HG03039 (cell line): ENCODE results near the gene RNF224.
A peak's percentile ranks its signal among the peaks of the same experiment; 100 is the strongest.

Experiments used
- ATAC-seq: cut with Tn5 transposase; IDR thresholded peaks from one replicate; pipeline ENCODE4 v1.9.1; 2021; ENCODE audit warnings: mild to moderate bottlenecking, moderate library complexity; ENCODE audit not compliant: unreplicated experiment

Gene RNF224

DNA sequence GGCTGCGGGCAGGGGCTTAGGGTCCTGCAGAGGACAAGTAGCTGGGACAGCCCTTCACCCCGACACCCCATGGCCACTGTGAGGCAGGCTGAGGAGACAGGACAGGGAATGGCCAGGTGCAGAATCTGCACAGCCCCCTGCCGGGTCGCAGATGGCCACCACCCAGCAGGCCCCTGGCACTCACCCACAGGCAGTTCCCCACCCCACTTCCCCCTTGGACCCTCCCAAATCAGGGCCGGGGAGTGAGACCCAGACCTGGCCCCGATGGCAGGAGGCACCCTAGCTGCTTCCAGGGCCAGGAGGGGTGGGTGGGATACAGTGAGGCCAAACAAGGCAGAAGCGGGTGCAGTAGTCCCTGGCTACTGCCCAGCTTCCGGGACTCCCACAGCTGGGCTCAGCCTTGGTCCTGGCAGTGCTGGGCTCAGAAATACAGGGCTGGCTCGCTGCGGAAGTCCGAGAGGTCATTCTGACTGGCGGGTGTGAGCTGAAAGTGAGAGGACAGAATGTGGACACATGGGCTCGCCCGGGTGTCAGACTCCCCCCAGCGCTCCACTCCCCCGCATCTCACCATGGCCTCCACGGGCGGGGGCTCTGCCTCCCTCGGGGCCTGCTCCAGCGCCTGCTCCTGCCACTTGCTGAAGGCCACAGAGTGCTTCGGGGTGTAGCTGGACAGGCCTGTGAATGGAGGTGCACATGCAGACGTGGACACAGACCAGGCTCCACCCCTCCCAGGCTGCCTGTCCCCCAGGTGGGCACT is 35.4 kb upstream of the RNF224 start:
- ATAC-seq, result no peak

DNA sequence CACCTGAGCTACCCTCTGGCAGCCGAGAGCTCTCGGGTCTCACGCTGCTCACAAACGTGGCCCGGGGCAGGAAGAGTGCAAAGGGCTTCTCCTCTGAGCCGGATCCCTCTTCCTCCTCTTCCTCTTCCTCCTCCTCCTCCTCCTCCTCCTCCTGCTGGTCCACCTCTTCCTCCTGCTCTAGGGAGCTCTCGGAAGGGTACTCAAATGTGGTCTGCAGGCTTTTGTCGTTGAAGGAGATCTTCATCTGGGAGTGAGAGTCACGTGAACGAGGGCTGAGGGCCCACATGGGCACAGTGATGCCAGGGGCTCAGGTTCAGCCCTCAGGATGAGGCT is 34.9 kb upstream of the RNF224 start:
- ATAC-seq, result no peak

DNA sequence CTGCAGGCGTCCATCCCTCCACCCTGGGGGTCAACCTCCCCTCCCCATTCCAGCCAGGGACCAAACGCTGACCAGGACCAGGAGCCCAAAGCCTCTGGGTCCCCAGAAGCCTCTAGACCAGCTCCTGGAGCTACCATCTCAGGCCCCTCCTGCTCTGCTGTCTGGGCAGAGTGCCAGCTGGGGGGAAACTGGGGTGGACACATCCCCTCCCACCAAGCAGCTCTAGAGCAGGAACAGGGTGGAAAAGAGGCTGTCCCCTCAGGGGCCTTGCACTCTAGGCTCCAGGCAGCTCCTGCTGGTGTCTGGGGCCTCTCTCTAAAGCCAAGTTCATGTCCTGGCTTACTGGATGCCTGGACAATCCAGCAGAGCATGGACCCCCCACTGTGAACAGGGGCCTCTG is 34.4 kb upstream of the RNF224 start:
- no peak for ATAC-seq

DNA sequence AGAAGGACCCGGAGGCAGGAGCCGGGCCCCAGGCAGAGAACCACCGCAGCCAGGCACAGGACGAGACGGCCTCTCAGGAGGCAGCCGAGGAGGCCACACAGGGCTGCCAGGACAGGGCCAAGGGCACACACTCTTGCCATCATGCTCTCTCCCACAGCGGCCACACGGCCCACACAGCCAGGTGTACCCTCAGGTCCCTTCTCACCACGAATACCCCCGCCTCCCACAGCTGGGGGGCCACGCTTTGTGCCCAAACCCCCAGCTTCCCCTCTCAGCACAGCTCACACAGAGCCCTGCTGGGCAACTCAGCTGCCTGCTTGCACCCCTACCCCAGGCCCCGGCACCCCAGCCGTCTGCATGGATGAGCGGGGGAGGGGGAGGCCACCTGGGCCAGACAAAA is 33.5 kb upstream of the RNF224 start:
- no peak for ATAC-seq

DNA sequence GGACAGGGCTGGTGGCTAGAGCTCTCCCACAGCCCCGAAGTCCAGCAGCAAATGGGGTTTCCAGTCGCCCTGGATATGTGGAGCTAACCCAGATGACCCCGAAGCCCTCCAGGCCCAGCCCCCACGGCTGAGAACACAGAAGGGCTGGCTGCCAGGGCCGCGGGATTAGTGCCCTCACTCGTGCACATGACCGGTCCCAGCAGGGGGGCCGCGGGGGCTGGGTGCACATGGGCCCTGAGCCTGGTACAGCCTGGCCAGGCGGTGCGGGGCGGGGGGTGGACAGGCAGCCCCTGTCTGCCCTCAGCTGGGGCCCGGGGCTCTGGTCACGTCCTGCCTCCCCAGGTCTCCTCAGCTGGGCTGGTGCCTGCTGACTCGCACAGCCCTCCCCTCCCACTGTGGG is 32.9 kb upstream of the RNF224 start:
- no peak for ATAC-seq

DNA sequence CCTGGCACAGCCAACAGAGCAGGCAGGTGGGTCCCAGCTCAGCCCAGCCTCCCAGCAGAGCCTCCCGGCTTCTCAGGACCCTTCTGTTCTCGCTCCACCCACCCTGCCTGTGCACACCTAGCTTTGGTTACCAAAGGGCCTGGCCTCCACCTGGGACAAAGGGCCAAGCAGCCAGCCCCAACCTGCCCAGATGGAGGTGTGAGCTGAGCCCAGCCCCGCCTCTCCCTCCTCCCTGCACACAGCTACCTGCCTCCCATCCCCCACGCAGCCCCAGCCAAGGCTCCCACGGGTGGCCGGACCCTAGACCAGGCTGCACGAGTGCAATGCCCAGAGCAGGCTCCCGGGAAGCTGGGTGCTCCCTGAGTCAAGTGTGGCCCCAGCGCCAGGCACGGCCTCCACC is 32.4 kb upstream of the RNF224 start:
- no peak for ATAC-seq

DNA sequence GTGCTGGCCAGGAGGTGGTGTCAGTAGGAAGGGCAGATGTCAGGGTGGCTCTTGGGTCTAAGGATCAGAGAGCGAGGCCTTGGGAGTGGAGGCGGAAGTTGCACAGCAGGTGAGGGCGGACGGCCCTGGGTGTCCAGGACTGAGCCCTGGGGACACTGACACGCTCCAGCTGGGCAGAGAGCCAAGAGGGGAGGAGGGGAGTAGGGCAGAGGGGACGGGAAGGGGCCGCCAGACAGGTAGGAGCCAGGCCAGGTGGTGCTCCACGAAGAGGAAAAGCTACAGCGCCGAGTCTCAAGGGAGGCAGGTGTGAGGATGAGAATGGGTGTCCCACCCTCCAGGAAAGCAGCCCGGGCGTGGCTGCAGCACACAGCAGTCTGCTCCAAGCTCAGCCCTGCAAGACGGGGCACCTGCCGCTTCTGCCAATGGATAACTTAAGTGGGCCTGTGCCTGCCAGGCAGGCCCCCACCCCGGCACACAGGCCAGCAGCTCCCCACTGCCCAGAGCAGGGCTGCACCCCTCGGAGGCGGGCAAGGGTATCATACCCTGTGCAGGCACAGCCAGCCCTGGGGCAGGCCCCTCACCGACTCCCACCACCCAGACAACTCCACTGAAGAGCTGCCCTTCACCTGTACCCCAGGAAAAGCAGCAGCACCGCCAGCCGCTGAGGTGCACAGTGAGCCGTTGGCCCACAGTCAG is 31.6 kb upstream of the RNF224 start:
- no peak for ATAC-seq

DNA sequence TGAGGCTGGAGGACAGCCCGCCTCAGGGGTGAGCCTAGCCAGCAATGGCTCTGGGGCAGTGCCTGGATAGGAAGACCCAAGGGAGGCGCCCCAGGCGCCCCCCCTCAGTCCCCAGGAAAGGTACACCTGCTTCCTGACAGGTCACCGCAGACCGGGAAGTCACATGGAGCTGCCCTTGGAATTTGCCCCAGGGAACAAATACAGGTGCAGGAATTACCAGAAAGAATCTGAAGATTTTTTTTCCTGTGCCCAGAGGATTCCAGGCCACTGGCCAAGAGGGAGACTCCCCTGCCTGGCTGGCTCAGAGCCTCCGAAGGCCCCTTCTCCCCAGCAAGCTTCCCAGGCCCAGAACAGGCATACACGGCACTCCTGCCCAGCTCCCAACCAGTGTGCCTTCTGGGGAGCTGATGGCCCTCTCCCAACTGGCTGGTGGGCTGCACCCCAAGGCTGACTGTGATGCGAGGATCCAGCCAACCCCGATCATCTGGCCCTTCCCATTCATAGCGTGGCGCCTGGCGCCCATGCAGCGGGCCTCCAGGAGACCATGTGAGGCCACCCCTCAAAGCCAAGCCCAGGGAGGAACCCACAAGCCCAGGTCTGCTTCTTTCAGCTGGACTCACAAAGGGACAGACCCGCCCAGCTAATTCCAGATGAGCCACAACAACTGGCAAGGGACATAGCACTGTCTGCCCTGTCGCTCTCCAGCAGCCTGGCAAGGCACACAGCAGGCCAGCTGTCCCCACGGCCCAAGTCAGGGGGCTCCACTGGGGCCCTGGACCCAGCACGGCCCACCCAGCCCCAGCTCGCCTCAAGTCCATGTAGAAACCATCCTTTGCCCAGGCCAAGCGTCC is 29.0 kb upstream of the RNF224 start:
- ATAC-seq, result no peak

DNA sequence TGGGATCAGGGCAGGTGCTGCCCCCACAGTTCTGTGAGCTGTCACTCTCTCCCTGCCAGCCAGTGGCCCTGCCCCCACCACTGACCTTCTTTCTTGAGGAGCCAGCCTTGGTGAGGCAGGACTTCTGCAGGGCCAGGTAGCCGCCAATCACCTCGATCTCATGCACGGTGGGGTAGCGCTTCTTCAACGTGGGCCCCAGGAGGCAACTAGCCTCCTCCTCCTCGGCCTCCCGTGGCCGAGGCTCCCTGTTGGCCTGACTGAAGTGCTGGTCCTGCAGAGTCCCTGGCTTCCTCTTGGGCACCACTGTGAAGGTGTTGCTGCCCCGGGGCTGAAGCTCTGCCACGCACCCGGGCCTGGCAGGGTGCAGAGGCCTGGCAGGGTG is 28.4 kb upstream of the RNF224 start:
- ATAC-seq, result no peak

DNA sequence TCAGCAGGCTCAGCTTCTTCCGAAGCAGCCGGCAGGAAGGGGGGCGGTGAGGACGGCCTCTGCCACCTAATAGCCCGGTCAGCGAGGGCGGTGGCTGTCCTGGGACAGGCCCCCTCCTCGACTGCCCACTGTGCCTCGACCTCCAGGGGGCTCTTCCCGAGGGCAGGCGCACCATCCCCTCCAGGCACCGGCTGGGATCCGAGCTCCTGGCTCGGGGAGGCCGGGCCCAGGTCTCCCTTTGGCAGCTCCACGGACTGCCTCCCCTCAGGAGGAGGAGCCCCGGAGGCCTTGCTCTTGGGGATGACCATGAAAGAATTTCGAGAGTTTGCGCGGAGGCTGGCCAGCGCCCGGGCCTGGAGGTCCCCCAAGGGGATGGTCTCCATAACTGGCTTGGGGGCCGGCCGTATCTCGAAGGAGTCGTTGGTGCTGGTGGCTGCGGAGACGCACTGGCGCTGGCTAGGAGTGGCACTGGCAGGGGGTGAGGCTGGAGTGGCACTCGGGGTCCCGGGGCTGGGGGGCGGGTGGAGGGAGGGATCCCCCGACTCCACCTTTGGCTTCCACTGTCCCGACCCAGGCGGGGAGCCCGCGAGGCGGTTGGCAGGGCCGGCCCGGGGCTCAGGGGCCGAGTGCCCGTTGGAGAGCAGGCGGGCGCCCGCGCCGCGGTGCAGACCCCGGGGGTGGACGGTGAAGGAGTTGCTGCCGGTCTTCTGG is 27.7 kb upstream of the RNF224 start:
- no peak for ATAC-seq

DNA sequence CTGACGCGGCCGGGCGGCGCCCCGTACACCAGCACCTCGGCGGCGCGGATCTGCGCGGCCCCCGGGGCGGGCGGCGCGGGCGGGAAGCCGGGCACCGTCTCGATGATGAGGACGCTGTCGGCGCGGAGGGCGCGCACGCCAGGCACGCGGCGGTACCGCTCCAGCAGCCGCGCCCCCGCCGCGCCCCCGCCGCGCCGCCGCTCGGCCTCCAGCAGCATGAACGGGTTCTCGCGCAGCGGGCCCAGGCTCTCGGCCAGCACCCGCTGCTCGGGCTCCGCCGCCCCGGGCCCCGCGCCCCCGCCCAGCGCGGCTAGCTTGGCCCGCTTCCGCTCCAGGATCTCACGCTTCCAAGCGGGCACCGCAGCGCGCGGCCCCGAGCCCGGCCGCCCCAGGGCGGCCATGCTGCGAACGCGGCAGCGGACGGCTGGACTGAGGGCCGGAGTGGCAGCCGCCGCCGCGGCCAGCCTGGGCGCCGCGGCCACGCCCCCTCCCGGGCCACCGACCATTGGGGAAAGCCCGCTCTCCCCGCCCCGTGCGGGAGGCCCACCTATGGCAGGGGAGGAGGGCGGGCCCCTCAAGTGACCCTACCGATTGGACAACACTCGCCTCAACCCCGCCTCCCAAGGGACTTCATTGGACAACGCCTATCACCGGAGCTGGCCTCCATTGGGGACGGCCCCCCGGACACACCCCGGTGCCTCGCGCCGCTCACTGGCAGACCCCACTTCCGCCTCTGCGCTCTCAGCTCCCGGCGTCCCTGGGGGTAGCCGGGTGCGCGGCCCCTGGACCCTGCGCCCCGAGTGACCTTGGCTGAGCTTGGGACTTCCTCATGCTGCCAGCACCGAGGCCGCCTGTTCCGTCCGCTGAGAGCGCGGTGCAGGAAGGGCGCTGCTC is 26.7 kb upstream of the RNF224 start, which contains the start of gene TPRN:
TSS of gene TPRN (minus strand) at position 431 of the 894 bp plus-strand sequence. CDS start at position 401, 30 bp downstream.
- peak; percentile 82 for ATAC-seq

DNA sequence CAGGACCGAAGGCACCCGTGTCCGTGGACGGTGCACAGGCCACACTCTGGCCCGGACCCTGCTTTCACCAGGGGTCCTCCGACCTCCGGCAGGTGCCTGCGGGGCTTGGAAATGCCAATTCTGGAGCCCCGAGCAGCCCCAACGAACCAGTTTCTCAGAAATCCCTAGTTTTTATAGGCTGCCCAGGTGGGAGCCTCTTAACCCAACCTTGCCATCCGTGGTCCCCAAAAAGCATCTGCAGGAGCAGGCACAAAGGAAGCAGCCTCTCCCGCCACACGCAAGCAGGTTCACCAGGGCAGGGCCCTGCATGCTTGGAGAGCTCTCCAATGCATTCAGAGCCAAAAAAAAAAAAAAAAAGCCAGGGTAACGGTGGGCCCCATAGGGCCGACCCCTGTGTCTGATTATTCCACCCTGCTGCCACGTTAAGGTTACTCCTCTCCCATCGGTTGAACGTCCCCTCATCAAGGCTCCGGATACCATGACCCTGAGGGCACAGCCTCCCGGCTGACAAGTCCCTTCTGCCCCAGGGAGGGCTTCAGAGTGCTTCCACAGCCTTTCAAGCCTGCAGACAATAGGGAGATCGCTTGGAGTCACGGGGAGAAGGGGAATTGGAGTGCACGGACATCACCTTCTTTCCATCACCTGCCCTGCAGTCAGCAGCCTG is 26.0 kb upstream of the RNF224 start:
- ATAC-seq, result no peak

DNA sequence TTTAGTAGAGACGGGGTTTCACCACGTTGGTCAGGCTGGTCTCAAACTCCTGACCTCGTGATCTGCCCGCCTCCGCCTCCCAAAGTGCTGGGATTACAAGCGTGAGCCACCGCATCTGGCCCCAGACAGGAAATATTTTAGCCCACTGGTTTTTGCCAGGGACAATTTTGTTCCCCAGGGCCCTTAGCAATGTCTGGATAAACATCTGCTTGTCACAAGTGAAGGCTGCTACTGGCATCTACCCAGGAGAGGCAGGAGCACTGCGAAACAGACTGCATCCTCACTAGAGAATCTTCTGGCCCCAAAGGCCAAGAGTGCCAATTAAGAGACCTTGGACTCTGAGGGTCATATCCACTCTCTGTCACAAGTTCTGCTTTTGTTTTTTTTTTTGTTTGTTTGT is 24.3 kb upstream of the RNF224 start:
- ATAC-seq, result no peak

DNA sequence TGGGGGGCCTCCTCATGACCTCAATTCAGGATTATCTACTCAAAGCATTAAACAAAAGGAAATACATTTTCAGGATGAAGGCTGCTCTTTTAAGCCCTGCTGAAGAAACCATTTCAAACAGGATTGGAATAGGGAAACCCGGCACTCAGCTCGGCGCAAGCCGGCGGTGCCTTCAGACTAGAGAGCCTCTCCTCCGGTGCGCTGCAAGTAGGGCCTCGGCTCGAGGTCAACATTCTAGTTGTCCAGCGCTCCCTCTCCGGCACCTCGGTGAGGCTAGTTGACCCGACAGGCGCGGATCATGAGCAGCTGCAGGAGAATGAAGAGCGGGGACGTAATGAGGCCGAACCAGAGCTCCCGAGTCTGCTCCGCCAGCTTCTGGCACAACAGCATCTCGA is 22.6 kb upstream of the RNF224 start:
- no peak for ATAC-seq

DNA sequence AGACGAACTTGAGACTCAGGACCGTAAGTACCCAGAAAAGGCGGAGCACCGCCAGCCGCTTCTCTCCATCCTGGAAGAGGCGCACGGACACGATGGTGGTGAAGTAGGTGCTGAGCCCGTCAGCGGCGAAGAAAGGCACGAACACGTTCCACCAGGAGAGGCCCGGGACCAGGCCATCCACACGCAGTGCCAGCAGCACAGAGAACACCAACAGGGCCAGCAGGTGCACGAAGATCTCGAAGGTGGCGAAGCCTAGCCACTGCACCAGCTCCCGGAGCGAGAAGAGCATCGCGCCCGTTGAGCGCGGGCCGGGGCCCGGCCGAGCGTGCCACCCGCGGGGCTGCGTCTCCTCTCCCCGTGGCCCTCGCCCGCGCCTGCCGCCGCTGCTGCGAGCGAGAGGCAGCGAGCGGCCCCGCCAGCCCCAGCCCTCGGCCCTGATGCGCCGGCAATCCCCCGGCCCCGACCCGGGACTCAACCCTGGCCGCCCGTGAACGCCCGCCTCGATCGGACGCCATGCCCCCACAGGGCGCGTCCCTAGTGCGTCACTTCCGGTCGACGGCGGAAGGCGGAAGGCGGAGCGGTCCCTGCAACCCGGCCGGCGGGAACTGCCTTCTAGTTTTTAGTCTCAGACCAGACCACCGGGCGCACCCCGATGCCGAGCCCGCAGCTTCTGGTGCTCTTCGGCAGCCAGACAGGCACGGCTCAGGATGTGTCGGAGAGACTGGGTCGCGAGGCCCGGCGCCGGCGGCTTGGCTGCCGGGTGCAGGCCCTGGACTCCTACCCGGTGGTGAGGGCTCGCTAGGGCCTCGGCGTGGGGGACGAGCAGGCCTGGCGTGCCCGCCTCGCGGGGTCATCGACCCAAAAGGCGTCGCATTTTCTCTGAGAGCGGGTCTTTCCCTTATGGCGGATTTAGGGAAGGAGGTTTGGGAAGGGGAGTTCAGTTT is 21.9 kb upstream of the RNF224 start, which contains the start of the genes NDOR1 and TMEM203:
TSS of gene NDOR1 (plus strand) at position 575 of the 944 bp plus-strand sequence. CDS start at position 653, 78 bp downstream.
TSS of gene TMEM203 (minus strand) at position 523 of the 944 bp plus-strand sequence. CDS start at position 289, 234 bp downstream.
- peak; percentile 42 for ATAC-seq

DNA sequence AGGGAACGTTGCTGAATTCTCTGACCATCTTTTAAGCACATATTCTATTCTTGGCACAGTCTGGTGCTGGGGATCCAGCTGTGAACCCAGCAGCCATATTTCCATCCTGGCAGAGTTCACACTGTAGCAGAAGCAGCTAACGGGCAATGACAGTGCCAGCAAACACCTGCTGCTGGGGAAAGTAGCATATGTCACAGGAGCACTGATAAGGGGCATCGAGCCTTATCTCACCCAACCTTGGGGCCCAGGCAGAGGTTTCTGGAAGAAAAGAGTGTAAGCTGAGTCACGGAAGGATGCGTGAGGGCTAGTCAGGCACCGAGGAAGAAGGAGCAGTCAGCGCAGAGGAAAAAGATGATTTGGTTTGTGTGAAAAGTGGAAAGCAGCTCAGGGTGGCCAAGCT is 20.7 kb upstream of the RNF224 start:
- no peak for ATAC-seq

DNA sequence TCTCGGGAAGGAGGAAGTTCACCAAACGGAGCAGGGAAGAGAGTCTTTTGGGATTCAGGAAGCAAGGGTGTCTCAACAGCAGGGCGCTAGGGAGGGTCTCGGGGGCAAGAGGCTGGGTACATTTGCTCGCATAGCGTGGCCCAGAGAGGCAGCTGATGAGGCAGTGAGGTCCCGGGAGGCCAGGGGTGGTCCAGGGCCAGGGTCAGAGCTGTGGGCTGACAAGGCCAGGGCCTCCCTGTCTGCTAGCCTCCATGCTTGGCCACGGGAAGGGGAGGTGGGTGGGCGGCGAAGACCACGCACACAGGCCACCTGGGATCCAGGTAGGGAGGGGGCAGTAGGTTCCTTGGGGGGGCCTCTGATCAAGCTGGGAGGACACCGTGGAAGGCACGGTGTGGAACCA is 15.8 kb upstream of the RNF224 start:
- ATAC-seq, result no peak

DNA sequence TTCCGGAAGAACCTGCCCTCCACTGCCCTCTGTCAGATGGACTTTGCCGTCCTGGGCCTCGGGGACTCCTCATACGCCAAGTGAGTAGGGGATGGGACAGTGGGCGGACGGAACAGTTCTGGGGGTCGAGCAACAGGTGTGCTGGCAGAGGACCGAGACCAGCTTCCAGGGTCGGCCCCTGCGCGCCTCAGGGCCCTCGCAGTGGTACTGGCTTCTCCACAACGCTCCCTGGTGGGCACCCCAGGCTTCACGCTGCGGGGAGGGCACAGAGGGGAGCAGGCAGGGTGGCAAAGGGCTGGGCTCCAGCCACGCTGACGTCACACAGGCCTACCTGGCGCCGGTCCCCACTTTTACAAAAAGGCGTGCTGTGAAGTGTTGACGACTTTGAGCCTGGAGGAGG is 14.8 kb upstream of the RNF224 start:
- ATAC-seq, result no peak
